OCI-M1 (cell line): ENCODE results near the gene CSNK1D.

Experiments
- DNase-seq: peaks from one replicate; lab custom pipeline; 2025; lab: John Stamatoyannopoulos, UW

The CSNK1D gene

GRCh38 chr17:82310877-82311276 is 37.4 kb upstream of the CSNK1D start:
- no peak for DNase-seq

- no peak for DNase-seq
Measured at GRCh38 chr17:82309656-82310570, 36.4 kb upstream of the CSNK1D start.

- no peak for DNase-seq
Measured at GRCh38 chr17:82305727-82306300, 32.3 kb upstream of the CSNK1D start.

DNA sequence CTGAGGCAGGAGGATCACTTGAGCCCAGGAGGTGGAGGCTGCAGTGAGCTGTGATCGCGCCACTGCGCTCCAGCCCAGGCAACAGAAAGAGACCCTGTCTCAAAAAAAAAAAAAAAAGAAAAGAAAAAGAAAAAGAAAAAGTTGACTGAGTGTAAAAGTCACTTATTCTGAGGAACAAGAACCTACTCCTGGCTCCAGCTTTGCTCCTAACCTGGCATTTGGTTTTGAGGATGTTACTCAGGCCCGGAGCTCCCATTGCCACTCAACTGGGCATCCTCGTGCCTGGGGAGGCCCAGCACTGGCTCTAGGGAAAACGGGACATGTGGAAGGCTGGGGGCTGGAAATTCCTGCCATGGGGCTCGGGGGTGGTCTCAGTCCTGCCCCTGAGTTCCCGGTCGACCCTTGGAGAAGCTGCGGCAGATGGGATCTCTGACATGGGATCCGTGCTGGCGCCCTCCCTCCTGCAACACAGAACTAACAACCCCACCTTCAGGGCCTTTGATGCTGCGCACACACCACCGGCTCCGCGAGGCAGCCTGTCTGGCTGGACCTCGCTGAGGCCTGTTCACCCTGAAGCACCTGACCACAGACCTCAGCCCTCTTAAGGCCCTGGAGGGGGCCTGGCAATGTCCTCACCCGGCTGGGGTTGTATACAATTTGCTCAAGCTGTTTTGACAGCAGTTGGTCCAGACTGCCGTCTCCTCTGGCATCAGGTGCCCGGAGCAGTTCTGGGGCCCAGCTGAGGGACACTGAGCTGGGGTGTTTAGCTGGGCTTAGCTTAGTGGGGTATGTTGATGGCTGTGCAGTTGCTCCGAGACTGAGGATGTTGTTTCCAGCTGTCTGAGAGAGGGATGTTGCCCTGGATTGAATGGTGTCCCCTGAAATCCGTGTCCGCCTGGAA is 31.6 kb upstream of the CSNK1D start:
- no peak for DNase-seq

- DNase-seq: no peak
Measured at GRCh38 chr17:82303944-82304808, 30.7 kb upstream of the CSNK1D start.

DNA sequence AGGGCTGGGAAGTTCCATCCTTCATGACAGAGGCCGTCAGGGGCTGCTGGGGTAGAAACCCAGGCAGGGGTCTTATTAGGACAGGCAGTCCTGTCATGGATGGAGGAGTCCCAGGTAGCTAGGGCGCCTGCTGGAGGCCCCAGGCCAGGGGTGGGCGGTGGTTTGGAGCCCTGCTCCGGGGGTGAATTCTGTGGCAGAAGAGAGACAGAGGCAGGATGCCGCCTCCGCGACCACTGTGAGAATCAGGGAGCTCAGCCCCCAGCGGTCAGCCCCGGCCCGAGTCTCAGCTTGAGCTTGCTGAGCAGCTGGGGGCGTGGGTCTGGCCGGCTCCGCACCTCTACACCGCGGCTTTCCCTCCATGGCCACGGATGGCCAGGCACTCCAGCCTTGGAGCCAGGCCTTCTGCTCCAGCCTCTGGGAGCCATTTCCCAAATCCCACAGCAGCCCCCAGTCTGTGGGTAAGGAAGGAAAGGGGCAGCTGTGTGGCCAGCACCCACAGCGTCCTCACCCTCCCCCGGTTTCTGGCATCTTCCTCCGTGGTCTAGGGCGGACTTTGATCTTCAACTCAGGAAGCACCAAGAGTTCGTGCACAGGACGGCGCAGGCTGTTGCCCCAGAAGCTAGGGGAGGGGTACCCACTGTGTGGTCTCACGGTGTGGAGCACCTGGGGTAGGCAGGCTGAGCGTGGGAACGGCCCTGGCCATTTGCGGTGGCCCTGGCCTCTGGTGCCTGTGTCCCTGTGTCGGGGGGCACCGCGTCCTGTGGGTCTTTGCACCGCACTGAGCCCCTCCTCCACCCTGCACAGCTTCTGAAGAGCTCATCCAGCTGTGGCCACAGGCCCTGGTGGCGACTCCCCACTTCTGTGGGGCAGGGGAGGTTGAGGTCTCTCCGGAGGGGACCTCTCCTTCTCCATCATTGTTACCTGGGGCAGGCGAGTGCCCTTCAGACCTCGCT is 29.8 kb upstream of the CSNK1D start:
- DNase-seq: no peak

- DNase-seq: no peak
Measured at GRCh38 chr17:82302568-82302963, 29.1 kb upstream of the CSNK1D start.

DNA sequence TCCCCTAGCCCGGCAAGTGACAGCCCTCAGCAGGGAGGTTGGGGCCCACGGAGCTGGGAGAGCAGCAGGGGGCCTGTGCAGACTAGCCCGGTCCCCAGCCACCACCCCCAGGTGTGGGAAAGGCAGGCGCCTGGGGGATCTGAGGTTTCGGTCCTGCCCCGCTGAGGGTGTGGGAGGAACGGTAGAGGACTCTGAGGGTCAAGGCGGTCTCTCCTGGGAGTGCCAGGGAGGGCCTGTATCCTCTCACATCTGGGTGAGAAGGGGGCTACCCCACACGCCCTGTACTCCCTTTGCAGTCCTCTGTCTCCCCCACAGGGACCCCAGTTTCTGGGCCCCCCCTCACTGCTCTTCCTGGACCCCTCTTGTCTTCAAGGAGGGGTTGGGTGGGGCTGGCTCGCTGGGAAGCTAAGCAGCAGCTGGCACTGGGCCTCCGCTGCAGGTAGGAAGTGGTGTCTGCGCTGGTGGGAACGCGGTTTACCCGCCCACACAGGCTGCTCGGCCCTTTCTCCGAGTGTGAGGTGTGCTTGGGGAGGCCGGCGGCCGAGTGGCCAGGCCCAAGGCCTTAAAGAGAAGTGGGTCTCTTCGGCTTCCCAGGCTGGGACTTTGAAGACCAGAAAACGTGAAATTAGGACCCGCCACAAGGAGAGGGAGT is 28.5 kb upstream of the CSNK1D start:
- DNase-seq: no peak

GRCh38 chr17:82301300-82301915 is 27.9 kb upstream of the CSNK1D start:
- no peak for DNase-seq

- peak; percentile 54 for DNase-seq
Measured at GRCh38 chr17:82300707-82301270, 27.3 kb upstream of the CSNK1D start.

DNA sequence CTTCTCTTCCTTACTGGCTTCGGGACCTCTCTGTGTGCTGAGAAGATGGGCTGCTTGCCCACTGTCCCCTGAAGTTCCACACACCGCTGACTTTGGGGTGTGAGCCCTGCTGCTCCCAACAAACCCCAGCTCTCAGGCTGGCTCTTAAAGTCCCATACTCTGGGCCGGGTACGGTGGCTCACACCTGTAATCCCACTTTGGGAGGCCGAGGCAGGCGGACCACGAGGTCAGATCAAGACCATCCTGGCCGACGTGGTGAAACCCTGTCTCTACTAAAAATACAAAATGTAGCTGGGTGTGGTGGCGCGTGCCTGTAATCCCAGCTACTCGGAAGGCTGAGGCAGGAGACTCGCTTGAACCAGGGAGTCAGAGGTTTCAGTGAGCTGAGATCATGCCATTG is 26.7 kb upstream of the CSNK1D start:
- DNase-seq: no peak

DNA sequence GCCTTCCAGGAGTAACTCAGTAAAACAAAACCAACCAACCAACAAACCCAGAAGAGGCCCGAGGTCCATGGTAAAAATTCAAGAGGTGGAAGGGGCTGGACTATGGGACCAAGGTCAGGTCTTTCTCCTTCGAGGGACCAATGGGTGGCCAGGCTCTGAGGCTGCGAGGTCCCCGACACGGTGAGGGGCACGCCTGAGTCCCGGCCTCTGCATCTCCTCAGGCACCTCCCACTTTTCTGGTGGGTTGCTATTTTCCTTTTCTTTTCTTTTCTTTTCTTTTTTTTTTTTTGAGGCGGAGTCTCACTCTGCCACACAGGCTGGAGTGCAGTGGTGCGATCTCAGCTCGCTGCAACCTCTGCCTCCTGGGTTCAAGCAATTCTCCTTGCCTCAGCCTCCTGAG is 26.0 kb upstream of the CSNK1D start:
- no peak for DNase-seq

GRCh38 chr17:82298538-82299421 is 25.3 kb upstream of the CSNK1D start:
- no peak for DNase-seq

DNA sequence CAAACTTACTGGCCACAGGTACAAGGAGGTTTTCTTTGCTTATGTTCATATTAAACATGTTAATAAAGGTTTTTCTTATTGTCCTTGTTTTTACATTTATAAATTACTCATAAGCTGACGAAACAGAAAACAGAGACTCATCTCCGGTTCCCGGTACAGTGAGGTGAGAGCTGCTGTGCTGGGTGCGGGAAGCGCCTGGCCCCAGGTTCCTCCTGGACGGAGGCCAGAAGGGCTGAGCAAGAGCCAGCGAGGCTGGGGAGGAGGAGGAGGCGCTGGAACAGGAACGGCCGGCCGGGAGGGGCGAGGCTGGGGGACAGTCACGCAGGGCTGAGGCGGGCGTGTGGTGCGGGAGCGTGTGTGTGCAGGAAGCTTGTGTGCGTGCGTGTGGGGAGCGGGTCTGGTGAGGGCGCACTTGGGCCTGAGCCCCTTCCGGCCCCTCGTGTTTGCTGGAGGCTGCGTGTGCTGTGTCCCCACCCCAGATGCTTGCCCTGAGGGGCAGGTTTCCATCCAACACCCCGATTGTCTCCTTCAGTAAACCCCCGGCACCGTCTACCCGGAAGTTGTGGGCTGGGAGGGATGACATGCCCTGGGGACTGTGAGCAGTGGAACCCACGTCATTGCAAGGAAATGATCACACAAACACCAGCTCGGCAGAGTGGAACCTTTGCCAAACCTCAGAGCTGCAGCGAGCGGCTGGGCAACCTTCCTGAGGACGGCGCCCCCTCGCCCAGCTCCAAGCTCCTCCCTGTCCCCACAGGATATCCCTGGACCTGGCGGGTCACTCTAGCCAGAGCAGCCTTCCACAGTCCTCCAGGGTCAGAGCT is 24.4 kb upstream of the CSNK1D start:
- DNase-seq: peak; percentile 85

DNA sequence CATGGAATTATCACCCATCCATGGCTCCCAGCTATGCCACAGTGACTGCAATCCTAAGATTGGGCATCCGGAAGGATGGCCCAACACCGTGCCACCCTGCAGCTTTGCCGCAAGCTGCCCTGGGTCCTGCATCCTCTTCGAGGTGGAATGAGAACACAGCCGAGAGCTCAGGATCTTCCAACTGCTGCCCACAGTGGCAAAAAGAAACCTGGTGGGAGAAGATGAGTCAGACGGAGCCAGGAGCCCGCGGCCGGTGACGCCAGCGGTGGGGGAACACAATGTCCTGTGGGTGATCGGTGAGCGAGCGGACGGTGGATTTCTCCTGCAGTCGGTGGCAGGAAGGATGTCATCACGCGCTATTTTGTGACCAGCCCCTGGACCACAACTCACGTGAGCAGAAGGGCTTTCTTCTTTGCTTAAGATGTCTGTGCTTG is 23.8 kb upstream of the CSNK1D start:
- peak; percentile 84 for DNase-seq

DNA sequence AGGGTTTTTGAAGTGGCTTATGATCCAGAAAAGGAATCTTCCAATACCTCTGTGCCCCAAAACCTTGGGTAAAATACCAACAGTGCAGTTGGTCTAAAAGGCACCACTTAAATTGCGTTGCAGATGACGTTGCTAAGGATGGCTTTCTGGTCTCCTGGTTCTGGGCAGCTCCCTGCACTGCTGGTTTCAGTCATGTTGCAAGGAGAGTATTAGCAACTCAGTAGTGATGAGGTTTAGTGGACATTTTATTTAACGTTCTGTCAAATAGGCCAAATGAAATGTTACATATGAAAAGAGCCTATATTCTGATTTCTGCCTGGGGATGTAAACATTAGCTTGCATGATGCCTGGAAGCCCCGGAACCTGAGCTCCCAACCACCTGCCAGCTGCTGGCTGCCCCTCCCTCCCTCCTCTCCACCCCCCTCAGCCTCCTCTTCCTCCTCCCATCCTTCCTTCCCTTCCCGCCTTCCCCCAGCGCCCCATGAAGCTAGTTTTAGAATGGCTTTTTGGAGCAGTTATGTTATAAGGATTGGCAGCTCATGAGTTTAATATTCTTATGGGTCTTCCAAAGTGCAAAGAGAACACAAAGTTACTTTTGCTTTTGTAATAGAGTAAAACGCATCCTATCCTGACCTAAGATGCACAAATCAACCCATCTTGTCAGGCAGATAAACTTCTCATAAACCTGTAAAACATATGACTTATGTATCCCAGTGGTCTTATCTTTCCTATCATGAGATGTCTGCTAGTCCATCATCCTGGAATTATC is 23.2 kb upstream of the CSNK1D start:
- no peak for DNase-seq
